Gastrocnemius medialis (tissue), 4 donors: ENCODE data around the gene ADGRL2.

Source experiments
- CTCF ChIP-seq, 5 experiments: fragments of 450-650 bp in 3 of 5; fragments of 200-600 bp in 2 of 5; sonication (generic) in 2 of 5; IDR thresholded peaks in 4 of 5; conservative IDR thresholded peaks in 1 of 5; 1 replicate in 4 of 5; 2 replicates in 1 of 5; pipeline ENCODE4 v1.5.1; 2016 to 2019; ENCODE audit warnings: antibody characterized with exemption in 5 of 5, mild to moderate bottlenecking in 3 of 5, moderate library complexity in 3 of 5
- POLR2A ChIP-seq, 2 donors: fragments of 450-650 bp; IDR thresholded peaks; one replicate each; pipeline ENCODE4 v1.6.1; 2017; ENCODE audit warnings: antibody characterized with exemption in 2 of 2, mild to moderate bottlenecking in 2 of 2, moderate library complexity in 2 of 2

DNA sequence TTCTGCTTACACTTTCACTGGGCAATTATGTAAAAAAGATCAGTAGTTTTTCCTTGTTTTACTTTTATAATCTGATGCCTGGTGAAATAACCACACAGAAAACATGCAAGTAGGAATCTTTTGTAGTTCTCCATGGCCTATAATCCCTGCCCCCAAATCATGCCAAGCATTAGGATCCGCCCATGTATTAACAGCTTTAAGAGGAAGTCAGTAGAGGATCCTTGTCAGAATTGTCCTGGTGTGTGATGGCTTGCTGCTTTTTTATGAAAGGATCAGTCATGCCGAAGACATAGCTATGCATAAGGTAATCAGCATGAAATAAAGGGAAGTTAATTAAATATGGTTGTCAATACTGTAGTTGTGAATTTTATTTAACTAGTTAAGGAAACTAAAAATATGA, 20.0 kb downstream of the ADGRL2 start:
- TF ChIP-seq POLR2A (IDR thresholded peaks at IDR 0.05) (no peak), CTCF (IDR thresholded peaks at IDR 0.05 in 4 of 5, conservative IDR thresholded peaks at IDR 0.05 in 1 of 5) (no peak)
